Left ventricle myocardium inferior (tissue), 1 donor: ENCODE measurements around the gene PLEKHN1. TPM values are rescaled to one million over a fixed set of nuclear protein-coding genes. Genes with fewer than 3 reads are reported as not detected.

Source experiments
- DNase-seq: peaks from one replicate; pipeline ENCODE4 v3.0.0-alpha.2; 2020
- H3K27ac ChIP-seq: fragments of 200-600 bp; replicated peaks from 2 replicates; pipeline ENCODE4 v1.8.0; 2021
- H3K27me3 ChIP-seq: fragments of 200-600 bp; 2 replicates; pipeline ENCODE4 v1.8.0; 2021; ENCODE audit warnings: low read depth
- H3K36me3 ChIP-seq: fragments of 200-600 bp; 2 replicates; pipeline ENCODE4 v1.8.0; 2021
- H3K4me1 ChIP-seq: fragments of 200-600 bp; 2 replicates; pipeline ENCODE4 v1.8.0; 2021
- H3K4me3 ChIP-seq: fragments of 200-600 bp; 2 replicates; pipeline ENCODE4 v1.8.0; 2021; ENCODE audit warnings: mild to moderate bottlenecking, moderate library complexity
- H3K9me3 ChIP-seq: fragments of 200-600 bp; replicated peaks from 2 replicates; pipeline ENCODE4 v1.8.0; 2021
- CTCF ChIP-seq: fragments of 200-600 bp; IDR thresholded peaks from 2 replicates; pipeline ENCODE4 v1.8.0; 2021; ENCODE audit warnings: antibody characterized with exemption, mild to moderate bottlenecking, borderline replicate concordance
- intact Hi-C: fragments of 100-400 bp; cut with micrococcal nuclease; formaldehyde crosslinking; loops from one replicate; pipeline ENCODE4 v1.11.0; 2022
- total RNA-seq: library from RNA; stranded (reverse); fragmentation: NEBNext Ultra II Directional; extraction: Animal tissue kit (Norgen Biotek cat#: 25700); gene quantifications from one replicate; pipeline ENCODE4 v1.2.1, GENCODE V29; 2021
- donor health status: DM: no; HTN: yes; CAD: no; lungs with severe emphysema.

PLEKHN1 gene
- total RNA-seq, 1 donor from 2014 or later: not detected

- no peaks in the 10 kb centered on the region for H3K9me3 ChIP-seq
- intact Hi-C loops: no loop called here
- peaks cover 43% of the 10 kb centered on the region for H3K4me1 ChIP-seq
- H3K27ac ChIP-seq: no peak overlapping the region
- DNase-seq: no peak
- H3K36me3 ChIP-seq: peaks cover 7% of the 10 kb centered on the region
- no peak overlapping the region for H3K4me3 ChIP-seq
- H3K27me3 ChIP-seq: peaks cover 18% of the 10 kb centered on the region
- TF ChIP-seq CTCF: no peak
Observed at GRCh38 chr1:963746-964525, 2.3 kb upstream of the PLEKHN1 start.

- Histone ChIP-seq H3K4me1 (peaks cover 35% of the 10 kb centered on the region), H3K9me3 (no peaks in the 10 kb centered on the region), H3K36me3 (peaks cover 7% of the 10 kb centered on the region), H3K27me3 (peaks cover 27% of the 10 kb centered on the region), H3K4me3 (no peak overlapping the region), H3K27ac (no peak overlapping the region)
- no peak for DNase-seq
- intact Hi-C loops: no loop called here
- no peak for TF ChIP-seq CTCF
Observed at GRCh38 chr1:964691-965525, 1.4 kb upstream of the PLEKHN1 start.

GRCh38 chr1:965526-966134, 652 bp upstream of the PLEKHN1 start:
- H3K4me3 ChIP-seq: peak overlapping the region; percentile 76
- intact Hi-C loops: no loop called here

GRCh38 chr1:966704-967300, 520 bp downstream of the PLEKHN1 start:
- Histone ChIP-seq H3K4me3 (peak overlapping the region; percentile 76), H3K27me3 (peaks cover 45% of the 10 kb centered on the region), H3K4me1 (peaks cover 18% of the 10 kb centered on the region), H3K27ac (no peak overlapping the region), H3K9me3 (no peaks in the 10 kb centered on the region), H3K36me3 (peaks cover 7% of the 10 kb centered on the region)
- intact Hi-C loops: no loop called here
- DNase-seq: no peak
- no peak for TF ChIP-seq CTCF

More at GRCh38 chr1:965526-966134, 652 bp upstream of the PLEKHN1 start:
- no peak for DNase-seq
- no peak for TF ChIP-seq CTCF
- peaks cover 34% of the 10 kb centered on the region for H3K27me3 ChIP-seq
- H3K36me3 ChIP-seq: peaks cover 7% of the 10 kb centered on the region
- no peak overlapping the region for H3K27ac ChIP-seq
- peaks cover 29% of the 10 kb centered on the region for H3K4me1 ChIP-seq
- H3K9me3 ChIP-seq: no peaks in the 10 kb centered on the region
